Measurements from ENCODE around the gene ATP6V0B.

The ATP6V0B gene

GRCh38 chr1:43932786-43933385, 41.9 kb upstream of the ATP6V0B start:
- CTCF ChIA-PET = interaction anchor here (1.1 to 10.1 kb wide), 17 partner anchors 8 to 639 kb away, joined by 3 to 526 read pairs (median 26); partner anchors contain the start of genes DPH2 and IPO13
- no peak for TF ChIP-seq CTCF (IDR thresholded peaks at IDR 0.05; ENCODE audit: control extremely low read depth, extremely low read depth, low read depth, missing control alignments)
- POLR2A ChIA-PET = no interaction called here
- DNase-seq (ENCODE audit: extremely low spot score) = no peak

GRCh38 chr1:43933386-43934100, 41.2 kb upstream of the ATP6V0B start, which contains the start of gene ARTN:
Gene ARTN, plus strand, starts transcription at chr1:43933801. Its CDS starts 1,856 bp downstream, at chr1:43935657.
- ChIA-PET CTCF (interaction anchor here (0.8 to 10.1 kb wide), 63 partner anchors 9 to 727 kb away, joined by 3 to 526 read pairs (median 11); partner anchors contain the start of genes CCDC24, DPH2, IPO13 and KDM4A), POLR2A (interaction anchor here (2.0 kb wide), 1 partner anchor 170 kb away, joined by 7 read pairs; no protein-coding TSS in a partner anchor)
- DNase-seq (ENCODE audit: extremely low spot score) = peak; percentile 36
- no peak for TF ChIP-seq CTCF (IDR thresholded peaks at IDR 0.05; ENCODE audit: control extremely low read depth, extremely low read depth, low read depth, missing control alignments)

- peak; percentile 92 for TF ChIP-seq CTCF (IDR thresholded peaks at IDR 0.05; ENCODE audit: control extremely low read depth, extremely low read depth, low read depth, missing control alignments)
- ChIA-PET CTCF (interaction anchor here (0.7 to 10.1 kb wide), 120 partner anchors 9 to 728 kb away, joined by 3 to 526 read pairs (median 6); partner anchors contain the start of genes ATP6V0B, CCDC24, DPH2 and HYI), POLR2A (interaction anchor here (0.7 to 2.0 kb wide), 4 partner anchors 169 to 284 kb away, joined by 3 to 7 read pairs (median 4); partner anchors contain the start of gene KDM4A)
- peak; percentile 90 for DNase-seq (ENCODE audit: extremely low spot score)
Observed at GRCh38 chr1:43934101-43934985, 40.4 kb upstream of the ATP6V0B start.

- ChIA-PET CTCF (interaction anchor here (0.7 to 10.1 kb wide), 112 partner anchors 10 to 716 kb away, joined by 3 to 526 read pairs (median 6); partner anchors contain the start of genes ATP6V0B, CCDC24, DPH2 and HYI), POLR2A (interaction anchor here (0.7 to 2.0 kb wide), 4 partner anchors 169 to 285 kb away, joined by 3 to 7 read pairs (median 4); partner anchors contain the start of gene KDM4A)
- no peak for DNase-seq (ENCODE audit: extremely low spot score)
- TF ChIP-seq CTCF (IDR thresholded peaks at IDR 0.05; ENCODE audit: control extremely low read depth, extremely low read depth, low read depth, missing control alignments) = no peak
Observed at GRCh38 chr1:43934986-43935324, 39.8 kb upstream of the ATP6V0B start.

GRCh38 chr1:43935711-43936427, 38.9 kb upstream of the ATP6V0B start:
- DNase-seq (ENCODE audit: extremely low spot score) = no peak
- ChIA-PET CTCF (interaction anchor here (1.0 to 10.1 kb wide), 56 partner anchors 11 to 709 kb away, joined by 3 to 526 read pairs (median 11); partner anchors contain the start of genes DPH2, IPO13, KDM4A and PTPRF), POLR2A (interaction anchor here (2.0 kb wide), 1 partner anchor 172 kb away, joined by 7 read pairs; no protein-coding TSS in a partner anchor)
- no peak for TF ChIP-seq CTCF (IDR thresholded peaks at IDR 0.05; ENCODE audit: control extremely low read depth, extremely low read depth, low read depth, missing control alignments)
